MM.1S (cell line): Measurements from ENCODE around the gene SIM1.

ENCODE experiments used
- CTCF ChIP-seq: fragments of 300-600 bp; sonication (generic); IDR thresholded peaks from 2 replicates; pipeline ENCODE4 v1.5.1; 2016; ENCODE audit warnings: antibody characterized with exemption, low read length, mixed read lengths
- EZH2 ChIP-seq: fragments of 300-600 bp; sonication (generic); optimal IDR thresholded peaks from 2 replicates; pipeline ENCODE3; 2017; ENCODE audit warnings: low read depth, mild to moderate bottlenecking, antibody characterized with exemption, low read length, mixed read lengths
- EZH2phosphoT487 ChIP-seq: fragments of 300-600 bp; sonication (generic); IDR thresholded peaks from 2 replicates; pipeline ENCODE4 v1.6.1; 2018; ENCODE audit warnings: antibody characterized with exemption, low read length

GRCh38 chr6:100461278-100461916, 3.3 kb downstream of the SIM1 start:
- no peak for TF ChIP-seq CTCF
- TF ChIP-seq EZH2: no peak
- no peak for TF ChIP-seq EZH2phosphoT487
